Activated CD4-positive, alpha-beta T cell treated with anti-CD3 and anti-CD28 coated beads, Interleukin-2, amount 50 U/mL, for 24 hours (primary cell): Measurements from ENCODE around the gene CARD11.

Experiments
- DNase-seq, 2 donors: peaks; one replicate each; pipeline ENCODE4 v3.0.0-alpha.2; 2020; ENCODE audit warnings: low read depth in 1 of 2, low spot score in 1 of 2

Gene CARD11

DNA sequence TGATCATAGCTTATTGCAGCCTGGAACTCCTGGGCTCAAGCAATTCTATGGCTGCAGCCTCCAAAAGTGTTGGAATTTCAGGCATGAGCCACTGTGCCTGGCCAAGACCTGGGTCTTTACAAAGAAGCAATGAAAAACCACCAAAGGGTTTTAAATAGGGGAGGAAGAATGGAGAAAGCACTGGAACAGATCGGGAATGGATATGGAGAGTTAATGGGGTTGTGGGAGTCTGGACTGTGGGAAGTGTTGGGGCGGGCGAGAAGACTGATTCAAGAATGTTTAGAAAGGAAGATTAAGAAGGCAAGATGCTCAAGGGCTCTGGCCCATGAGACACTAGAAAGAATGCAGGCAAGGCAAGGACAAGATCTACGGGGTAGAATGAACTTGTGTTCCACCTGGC is 98.5 kb downstream of the CARD11 start:
- DNase-seq = no peak

DNA sequence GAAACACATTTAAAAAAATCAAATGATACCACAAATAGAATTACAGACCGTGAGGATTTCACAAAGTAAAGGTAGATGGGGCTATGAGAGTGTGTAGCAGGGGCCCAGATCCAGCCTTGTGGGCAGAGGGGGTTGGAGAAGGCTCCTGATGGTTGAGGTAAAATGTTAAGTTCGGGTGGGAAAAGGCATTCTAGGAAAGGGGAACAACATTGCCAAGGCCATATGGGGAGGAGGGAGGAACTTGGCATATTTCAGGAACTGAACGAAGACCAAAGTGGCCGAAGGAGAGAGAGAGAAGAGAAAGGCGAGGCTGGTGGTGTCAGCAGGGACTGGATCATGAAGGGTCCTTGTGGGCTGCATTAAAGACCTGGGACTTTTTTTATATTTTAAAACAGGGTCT is 98.9 kb downstream of the CARD11 start:
- no peak for DNase-seq

DNA sequence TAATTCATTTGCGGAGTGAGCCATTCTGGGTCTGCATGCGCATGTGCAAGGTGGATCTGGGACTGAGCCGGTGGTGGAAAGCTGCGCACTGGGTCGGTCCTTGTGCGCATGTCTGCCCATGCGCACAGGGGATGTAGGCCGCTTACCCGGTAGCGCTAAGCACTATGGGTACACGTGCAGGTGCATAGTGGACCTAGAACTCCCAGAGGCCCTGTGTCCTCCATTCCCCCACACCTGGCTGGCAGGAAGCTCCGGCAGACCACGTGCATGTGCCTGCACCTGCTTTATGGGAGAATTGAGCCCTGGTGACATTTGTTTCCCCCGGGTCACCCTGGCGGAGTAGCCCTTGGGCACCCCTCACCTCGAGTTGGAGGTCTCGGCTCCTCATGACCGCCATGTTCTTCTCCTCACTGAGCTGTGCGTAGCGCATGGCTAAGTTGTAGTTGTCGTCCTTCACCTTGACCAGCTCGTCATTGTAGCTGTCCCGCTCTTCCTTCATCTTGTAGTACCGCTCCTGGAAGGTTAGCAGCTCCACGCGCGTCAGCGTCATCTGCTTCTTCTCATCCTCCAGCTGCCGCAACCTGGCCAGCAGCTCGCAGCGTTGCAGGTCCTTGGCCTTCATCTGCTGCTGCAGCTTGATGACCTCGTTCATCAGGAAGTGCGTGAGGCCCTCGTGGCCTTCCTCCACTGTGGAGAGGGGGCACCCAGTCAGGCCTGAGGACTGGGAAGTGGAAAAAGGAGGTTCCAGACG is 99.6 kb downstream of the CARD11 start:
- DNase-seq = no peak

DNA sequence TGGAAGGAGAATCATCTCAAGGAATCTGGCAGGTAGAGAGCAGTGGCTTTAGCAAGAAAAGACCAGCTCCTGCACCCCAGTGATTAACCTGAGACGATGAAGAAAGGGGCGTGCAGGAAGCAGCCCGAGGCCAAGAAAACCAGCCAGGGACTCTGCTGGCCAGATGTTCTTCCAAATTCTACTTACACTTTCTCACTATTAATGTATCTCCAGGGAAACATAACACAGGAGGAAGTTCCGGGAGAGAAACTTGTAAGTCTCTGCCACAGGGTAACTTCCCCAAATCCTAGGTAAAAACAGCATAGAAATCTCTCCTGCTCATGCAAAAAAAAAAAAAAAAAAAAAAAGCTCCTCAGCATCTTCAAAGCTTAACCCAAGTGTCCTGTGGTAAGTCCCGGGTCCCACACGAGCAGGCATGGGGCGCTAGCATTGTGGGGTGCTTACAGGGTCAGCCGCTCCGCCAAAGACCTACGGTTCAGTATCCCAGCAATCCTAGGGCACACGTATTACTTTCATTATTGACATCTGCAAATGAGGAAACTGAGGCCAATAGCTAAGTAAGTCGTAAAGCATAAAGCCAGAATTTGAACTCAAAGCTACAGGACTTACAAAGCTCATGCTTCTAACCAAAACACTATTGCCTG is 102.3 kb downstream of the CARD11 start:
- no peak for DNase-seq

DNA sequence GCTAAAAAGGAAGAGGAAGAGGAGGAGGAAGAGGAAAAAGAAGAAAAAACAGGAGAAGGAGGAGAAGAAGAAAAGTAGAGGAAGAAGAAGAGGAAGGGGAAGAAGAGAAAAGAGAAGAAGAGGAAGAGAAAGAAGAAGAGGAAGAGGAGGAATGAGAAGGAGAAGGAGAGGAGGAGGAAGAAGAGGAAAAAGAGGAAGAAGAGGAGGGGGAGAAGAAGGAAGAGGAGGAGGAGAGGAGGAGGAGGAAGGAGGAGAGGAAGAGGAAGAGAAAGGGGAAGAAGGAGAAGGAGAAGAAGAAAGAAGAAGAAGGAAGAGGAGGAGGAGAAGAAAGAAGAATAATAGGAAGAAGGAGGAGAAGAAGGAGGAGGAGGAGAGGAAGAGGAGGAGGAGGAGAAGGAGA is 103.2 kb downstream of the CARD11 start:
- DNase-seq = no peak

DNA sequence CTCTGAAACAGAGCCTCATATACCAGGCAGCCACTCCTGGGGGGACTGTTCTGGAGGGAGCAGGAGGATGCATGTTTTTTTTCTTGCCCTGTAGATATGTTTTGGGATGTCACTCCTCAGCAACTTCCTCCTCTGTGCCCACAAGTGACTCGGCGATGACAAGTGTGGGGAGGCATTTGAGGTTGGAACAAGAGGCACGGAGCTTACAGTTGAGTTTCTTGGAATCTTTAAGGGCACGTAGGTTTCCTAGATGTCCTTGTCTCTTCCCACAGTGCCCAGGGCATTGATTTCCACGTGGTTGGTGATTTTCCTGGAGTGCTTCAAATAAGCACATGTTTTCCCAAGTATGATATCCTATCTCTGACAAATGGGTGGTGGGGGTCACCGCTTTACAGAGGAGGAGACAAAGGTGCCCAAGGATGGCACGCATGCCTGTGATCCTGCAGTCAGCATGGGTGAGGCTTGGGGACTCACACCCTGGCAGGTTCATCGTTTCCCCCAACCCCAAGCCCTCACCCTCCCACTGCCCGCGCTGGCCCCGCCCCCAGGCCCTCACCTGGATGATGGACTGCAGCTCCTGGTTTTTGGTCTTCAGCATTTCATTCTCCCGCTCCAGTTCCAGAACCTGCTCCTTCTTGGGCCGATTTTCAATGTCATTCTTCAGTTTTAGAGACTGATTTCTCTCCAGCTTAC is 104.3 kb downstream of the CARD11 start:
- no peak for DNase-seq

DNA sequence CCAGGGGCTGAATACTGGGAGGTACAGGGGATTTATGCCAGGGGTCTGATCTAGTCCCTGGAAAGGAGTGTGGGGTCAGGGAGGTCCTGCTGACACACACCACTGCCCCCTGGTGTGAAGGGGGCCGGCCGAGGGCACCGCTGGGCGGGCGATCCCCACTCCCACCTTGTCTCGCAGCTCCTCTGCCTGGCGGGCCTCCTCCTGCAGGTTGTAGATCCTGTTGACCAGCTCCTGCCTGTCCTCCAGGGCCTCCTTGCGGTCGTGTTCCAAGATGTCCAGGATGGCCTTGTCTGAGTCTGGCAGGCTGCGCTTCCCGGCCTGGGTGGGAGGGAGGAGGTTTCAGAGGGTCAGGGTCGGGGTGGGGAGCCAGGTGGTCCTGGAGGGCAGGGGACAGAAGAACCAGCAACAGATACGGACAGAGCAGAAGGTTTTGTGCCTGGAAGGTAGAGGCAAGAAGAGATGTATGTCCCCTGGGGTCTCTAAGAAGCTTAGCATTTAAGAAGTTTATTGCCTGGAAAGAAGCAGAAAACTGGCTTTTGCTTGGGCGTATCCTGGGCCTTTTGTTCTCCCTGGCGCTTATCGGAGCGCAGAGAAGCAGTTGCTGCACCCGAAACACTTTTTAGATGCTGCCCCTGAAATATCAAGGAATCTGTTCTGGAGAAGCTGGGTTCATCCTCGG is 105.0 kb downstream of the CARD11 start:
- no peak for DNase-seq

DNA sequence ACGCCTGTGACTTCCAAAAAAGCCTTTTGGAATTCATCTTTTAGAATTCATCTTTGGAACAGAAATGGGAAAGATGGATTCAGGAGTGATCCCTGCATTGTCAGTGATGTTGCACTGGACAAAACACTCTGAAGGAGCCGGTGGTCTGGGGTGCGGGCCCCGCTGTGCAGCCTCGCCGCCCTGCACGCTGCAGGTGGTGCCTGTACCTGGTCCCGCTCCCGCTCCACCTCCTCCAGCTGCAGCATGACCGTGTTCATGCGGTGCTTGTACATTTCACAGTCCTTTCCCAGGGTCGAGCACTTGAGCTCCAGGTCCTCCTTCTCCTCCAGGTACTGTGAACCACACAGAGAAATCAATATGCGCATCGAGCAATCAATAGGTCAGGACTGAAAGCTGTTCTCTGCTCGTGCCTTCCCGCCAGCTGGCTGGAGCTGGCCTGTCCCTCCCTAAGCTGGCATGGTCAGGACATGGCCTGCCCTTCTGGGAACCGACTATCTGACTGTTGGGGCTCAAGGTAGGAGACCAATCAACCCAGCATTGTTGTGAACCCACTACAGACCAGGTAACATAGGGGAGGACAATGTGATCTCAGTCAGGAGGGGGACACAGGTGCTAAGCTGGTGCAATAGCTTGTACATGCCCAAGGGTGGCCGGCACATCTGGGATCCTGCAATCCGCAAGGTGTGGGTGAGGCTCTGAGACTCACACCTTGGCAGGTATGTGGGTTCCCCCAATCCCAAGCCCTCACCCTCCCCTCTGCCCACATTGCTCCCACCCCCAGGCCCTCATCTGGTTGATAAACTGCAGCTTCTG is 105.8 kb downstream of the CARD11 start:
- DNase-seq = no peak

DNA sequence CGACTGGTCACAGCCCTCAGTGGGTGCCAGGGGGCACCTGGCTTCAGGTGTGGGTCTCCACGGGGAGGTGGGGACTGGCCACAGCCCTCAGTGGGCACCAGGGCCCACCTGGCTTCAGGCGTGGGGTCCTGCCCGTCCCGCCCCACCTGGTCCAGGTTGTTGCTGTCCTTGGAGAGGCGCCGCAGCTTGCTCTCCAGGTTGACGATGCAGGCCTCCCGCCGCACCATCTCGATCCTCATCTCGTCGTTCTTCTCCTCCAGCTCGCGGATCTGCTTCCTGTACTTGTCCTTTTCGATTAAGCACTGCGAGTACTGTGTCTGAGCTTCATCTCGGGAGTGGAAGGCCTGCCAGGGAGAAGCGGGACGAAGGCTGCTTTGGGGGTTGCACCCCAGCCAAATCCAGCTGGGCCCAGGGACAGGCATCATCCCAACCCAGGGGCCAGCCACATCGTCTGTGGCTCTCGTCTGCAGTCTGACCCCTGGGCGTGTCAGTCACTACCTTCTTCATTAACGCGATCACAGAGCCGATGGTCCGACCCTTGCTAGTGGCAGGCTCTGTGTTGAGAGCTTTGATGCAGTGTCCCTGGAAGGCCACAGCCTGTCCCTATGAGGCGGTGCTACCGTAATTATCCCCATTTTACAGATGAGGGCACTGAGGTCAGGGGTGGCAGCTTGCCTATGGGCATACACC is 106.6 kb downstream of the CARD11 start:
- DNase-seq = no peak

DNA sequence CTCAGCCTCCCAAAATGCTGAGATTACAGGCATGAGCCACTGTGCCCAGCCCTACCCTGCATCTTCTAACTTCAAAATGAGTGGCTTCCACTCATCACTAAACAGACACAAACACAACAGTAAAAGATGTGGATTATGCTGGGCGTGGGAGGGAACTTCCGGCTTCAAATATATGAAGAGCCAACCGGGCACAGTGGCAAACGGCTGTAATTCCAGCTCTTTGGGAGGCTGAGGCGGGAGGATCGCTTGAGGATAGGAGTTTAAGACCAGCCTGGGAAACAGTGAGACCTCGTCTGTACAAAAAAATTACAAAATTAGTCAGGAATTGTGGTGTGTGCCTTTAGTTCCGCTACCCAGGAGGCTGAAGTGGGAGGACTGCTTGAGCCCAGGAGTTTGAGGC is 107.4 kb downstream of the CARD11 start:
- no peak for DNase-seq

DNA sequence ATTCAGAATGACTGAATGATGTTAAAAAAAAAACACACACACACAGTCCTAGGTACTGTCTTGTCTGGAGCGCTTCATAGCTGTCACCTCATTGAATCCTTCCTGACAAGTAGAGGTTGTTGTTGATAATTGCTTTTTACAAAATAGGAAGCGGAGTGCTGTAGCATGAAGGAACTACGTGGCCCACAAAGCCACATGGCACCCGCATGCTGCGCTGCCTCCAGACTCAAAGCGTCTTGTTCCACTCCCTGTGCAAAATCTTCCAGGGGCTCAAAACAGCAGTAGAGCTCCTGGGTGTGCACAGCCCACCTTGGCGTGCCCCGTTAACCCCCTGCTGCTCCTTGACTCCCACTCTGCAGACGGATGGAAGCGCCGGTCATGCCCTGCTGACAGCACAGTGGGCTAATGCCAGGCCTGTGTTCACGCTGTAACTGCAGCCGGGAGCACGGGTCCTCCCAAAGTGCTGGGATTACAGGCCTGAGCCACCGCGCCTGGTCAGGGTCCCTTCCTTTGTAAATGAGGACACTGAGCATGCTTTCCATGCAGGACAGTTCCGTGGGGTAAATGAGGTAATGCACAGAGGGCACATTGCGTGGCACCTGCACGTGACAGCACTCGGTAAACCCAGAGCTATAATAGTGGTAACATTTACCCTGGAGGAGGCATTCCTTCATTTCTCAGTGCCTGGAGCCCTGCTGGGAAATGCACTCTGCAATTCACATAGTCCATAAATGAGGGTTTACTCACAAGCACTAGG is 108.5 kb downstream of the CARD11 start:
- DNase-seq = no peak

DNA sequence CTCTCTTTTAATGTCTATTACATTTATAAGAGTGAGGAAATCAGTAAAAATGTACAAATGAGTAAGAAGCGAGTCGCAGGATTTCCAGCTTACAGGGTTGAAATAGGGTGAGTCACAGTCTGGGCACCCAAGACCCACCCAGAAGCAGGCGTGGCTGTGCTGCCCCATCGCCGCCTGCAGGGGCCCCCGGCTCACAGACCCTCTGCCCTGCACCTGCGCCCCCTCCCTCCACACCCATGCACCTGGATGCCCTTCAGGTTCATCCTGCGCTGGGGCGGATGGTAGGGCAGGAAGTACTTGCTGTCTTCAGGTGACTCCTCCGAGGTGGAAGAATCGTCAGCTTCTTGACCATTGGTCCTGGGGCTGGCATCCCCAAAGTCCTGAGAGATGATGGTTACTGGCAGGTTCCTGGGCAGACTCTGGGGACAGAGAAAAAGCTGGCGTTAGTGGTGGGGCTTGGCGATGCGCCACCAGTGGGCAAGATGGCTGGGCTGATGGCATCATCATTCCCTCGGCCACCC is 109.4 kb downstream of the CARD11 start:
- peak in 1 of 2 donors; percentile 27 for DNase-seq

DNA sequence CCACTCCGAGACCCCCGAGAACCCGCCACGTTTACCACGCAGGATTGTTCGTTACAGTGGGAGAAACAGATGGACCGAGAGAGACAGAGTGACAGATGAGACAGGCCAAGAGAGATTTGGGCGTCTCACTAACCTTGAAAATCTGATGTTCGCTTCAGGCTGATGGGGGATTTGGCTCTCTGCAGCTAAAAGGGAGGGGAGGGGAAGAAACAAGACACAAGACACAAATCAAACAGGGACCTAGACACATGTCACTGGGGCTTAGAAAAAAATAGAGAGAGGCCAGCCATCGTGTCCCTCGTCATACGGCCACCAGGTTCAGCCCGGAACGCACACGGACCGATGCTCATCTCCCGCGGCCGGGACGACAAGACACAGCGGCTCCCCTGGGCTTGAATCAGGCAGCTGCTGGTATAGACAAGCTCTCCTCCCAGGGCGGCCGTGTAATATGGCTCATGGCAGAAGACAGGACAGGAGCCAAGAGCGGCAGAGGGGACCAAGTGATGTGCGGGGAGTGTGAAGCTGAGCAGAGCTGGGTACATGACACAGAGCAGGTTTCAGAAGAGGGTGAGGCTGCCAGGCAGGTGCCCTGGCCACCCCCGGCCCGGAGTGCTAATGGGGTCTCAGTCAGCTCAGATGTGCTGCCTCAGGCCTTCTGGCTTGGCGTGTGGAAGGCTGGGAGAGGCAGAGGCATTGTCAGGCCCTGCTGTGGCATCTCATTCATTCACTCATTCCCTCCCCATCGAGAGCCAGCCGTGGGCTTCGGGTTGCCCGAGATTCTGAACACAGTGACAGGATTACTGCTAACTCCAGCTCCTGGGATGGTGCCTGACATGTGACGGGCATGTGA is 111.0 kb downstream of the CARD11 start:
- no peak for DNase-seq

DNA sequence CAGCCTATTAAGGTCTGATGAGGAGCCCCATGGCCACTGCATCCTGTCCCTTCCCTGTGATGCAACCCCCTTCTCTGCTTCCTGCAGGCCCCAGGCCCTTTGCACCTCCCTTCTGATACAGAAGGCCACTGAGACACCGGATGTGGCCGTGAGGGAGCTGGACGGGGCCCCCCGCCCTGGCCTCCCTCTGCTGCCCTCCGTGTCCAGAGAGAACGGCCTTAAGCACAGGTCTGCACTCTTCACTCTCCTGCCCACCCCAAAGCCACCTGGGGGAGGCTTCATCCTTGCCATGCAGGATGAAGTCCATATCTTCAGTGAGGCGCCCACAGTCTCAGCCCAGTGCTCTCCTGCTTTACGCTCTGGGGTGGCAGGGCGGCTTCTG is 112.6 kb downstream of the CARD11 start:
- DNase-seq = no peak

DNA sequence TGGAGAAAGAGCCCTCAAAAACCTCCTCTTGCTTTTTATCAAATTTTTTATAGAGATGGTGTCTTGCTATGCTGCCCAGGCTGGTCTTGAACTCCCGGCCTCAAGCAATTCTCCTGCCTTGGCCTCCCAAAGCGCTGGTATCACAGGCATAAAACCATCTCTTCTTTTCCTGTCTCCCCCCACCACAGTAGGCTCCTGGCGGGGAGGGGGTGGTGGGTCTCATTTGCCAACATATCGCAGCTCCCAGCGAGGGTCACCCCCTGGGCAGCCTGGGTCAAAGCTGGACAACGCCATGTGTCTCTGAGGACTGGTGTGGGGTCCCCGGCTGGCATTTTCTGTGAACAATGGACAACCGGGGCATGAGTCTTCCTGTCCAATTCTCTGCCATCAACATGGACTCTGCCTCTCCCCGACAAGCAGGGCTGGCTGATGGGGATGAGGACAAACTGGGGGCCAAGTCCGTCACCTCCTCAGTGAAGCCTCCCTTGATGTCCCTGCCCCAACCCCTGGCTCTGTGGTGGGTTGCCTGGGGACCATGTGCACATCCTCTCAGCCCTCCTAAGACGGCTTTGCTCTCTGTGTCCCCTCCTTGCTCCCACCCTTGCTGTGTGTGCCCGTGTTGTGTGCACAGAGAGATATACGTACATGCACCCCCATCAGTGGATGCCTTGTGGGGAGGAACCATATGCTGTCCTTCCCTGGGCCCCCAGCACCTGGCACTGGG is 113.2 kb downstream of the CARD11 start:
- DNase-seq = no peak

DNA sequence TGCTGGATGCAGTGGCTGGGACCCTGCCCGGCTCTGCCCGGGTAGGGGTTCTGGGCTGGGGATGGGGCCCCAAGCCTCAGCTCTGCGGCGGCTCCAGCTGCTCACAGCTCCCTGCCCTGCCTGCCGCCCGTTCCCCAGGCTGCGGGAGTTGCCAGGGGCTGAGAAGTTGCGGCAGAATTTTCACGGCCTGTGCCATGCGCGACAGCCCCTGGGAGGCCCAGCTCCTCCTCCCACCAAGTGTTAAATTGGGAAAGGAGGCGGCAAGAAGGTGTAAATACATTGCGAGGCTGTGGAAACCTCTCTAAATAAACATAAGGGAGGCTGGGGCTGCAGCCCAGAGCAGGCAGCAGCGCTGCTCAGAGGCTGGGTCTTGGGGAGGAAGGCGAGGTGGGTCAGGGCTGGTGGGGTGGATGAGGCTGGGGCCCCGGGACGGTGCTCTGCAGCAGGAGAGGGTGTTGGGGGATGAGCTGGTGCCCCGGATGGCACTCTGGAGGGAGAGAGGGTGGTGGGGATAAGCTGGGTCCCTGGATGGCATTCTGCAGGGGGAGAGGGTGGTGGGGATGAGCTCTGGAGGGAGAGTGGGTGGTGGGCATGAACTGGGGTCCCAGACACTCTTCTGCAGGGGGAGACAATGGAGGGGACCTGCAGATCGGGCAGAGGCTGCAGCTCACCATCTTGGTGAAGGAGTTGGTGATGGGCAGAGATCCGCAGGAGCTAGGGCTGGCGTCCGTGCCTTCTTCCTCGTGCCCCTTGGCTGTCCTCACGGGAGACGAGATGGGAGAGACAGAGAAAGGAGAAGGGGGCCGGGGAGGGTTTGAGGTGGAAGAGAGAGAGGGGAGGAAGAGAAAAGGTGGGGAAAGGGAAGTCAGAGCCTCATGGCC is 114.1 kb downstream of the CARD11 start:
- no peak for DNase-seq
